ENCODE measurements around the gene CMSS1. TPM values are rescaled to one million over a fixed set of nuclear protein-coding genes. Genes with fewer than 3 reads are reported as not detected.

CMSS1 gene
- polyA plus RNA-seq, 2 of the 4 experiments (the other 2 are of a cell fraction), result 61.1 to 62.9 TPM

DNA sequence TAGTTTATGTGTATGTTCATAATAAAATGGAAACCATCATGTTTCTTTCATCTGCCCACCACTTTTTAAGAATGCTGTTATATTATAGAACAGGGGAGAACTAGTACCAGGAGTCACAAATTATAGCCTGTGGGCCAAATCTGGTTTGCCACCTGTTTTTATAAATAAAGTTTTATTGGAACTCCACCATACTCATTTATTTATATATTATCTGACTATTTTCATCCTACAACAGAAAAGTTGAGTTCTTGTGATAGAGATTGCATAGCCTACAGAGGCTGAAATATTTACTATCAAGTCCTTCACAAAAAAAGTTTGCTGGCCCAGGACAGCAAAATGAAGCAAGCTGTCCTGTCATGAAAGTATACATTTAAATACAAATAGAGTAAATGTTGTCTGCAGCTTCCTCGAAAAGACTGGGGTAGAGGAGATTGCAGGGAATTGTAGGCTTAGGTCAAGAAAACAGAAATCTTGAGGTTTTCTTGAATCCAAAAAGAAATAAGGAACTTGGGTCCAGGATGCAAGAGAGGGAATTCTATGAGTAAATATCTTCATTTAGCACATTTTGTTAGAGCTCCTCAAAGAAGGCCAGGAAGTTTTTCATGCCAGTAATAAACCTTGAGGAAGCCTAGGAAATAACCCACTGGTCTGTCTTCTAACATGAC, 255.5 kb downstream of the CMSS1 start (continued):
- TF ChIP-seq, protein P1, sequence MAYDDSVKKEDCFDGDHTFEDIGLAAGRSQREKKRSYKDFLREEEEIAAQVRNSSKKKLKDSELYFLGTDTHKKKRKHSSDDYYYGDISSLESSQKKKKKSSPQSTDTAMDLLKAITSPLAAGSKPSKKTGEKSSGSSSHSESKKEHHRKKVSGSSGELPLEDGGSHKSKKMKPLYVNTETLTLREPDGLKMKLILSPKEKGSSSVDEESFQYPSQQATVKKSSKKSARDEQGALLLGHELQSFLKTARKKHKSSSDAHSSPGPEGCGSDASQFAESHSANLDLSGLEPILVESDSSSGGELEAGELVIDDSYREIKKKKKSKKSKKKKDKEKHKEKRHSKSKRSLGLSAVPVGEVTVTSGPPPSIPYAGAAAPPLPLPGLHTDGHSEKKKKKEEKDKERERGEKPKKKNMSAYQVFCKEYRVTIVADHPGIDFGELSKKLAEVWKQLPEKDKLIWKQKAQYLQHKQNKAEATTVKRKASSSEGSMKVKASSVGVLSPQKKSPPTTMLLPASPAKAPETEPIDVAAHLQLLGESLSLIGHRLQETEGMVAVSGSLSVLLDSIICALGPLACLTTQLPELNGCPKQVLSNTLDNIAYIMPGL (CRISPR knock-in tag; IDR thresholded peaks at IDR 0.05; ENCODE audit: borderline replicate concordance), result no peak

DNA sequence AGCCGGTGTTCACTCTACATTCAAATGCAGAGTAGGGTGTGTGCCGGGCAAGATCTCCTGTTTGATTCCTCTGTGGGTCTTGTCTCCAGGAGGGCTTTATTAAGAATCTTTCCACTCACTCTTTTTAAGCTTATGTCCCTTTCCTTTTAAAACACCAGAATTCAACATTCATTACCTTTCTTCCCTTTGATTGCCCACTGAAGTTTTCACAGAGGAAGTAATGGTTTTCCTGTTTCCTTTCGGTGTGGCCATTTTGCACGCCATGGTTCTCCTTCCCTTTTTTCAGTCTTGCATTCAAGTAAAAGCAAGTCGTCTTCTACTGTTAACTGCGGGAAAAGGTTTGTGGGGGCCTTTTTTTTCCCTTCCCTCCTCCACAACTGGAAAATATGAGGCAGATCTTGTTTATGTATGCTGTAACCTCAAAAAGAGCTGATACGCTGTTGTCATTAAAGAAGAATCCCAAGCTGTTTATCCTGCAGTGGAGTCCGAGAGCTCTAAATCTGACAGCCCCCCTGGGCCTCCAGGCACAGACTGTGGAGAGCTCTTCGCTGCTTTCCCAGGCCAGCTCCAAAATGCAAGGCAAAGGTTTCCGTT, 256.1 kb downstream of the CMSS1 start:
- Histone ChIP-seq H3K4me3 (no peak overlapping the region), H3K4me2 (no peak overlapping the region), H3K9me3 (peaks cover 7% of the 10 kb centered on the region; the same call in 2 of the 3 replicates), H3K4me1 (peaks cover 13% of the 10 kb centered on the region; the same call in 2 of the 3 replicates), H3K27ac (no peak overlapping the region)
- no peak for TF ChIP-seq EP300 (IDR thresholded peaks at IDR 0.05)
- TF ChIP-seq, protein P2, sequence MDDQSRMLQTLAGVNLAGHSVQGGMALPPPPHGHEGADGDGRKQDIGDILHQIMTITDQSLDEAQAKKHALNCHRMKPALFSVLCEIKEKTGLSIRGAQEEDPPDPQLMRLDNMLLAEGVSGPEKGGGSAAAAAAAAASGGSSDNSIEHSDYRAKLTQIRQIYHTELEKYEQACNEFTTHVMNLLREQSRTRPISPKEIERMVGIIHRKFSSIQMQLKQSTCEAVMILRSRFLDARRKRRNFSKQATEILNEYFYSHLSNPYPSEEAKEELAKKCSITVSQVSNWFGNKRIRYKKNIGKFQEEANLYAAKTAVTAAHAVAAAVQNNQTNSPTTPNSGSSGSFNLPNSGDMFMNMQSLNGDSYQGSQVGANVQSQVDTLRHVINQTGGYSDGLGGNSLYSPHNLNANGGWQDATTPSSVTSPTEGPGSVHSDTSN (IDR thresholded peaks at IDR 0.05), result no peak
- no peak for TF ChIP-seq HEYL (CRISPR knock-in tag; IDR thresholded peaks at IDR 0.05)
- no peak for TF ChIP-seq RNF2 (IDR thresholded peaks at IDR 0.05; ENCODE audit: borderline replicate concordance, low read depth)
- no peak for TF ChIP-seq TP53 (CRISPR knock-in tag; IDR thresholded peaks at IDR 0.05)
- no peak for TF ChIP-seq POLR2A (IDR thresholded peaks at IDR 0.05; ENCODE audit: low read length)
- no peak for TF ChIP-seq GATA3 (IDR thresholded peaks at IDR 0.05; ENCODE audit: borderline replicate concordance)
- TF ChIP-seq, protein P3, sequence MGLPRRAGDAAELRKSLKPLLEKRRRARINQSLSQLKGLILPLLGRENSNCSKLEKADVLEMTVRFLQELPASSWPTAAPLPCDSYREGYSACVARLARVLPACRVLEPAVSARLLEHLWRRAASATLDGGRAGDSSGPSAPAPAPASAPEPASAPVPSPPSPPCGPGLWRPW (IDR thresholded peaks at IDR 0.05), result no peak
- TF ChIP-seq, protein P4, sequence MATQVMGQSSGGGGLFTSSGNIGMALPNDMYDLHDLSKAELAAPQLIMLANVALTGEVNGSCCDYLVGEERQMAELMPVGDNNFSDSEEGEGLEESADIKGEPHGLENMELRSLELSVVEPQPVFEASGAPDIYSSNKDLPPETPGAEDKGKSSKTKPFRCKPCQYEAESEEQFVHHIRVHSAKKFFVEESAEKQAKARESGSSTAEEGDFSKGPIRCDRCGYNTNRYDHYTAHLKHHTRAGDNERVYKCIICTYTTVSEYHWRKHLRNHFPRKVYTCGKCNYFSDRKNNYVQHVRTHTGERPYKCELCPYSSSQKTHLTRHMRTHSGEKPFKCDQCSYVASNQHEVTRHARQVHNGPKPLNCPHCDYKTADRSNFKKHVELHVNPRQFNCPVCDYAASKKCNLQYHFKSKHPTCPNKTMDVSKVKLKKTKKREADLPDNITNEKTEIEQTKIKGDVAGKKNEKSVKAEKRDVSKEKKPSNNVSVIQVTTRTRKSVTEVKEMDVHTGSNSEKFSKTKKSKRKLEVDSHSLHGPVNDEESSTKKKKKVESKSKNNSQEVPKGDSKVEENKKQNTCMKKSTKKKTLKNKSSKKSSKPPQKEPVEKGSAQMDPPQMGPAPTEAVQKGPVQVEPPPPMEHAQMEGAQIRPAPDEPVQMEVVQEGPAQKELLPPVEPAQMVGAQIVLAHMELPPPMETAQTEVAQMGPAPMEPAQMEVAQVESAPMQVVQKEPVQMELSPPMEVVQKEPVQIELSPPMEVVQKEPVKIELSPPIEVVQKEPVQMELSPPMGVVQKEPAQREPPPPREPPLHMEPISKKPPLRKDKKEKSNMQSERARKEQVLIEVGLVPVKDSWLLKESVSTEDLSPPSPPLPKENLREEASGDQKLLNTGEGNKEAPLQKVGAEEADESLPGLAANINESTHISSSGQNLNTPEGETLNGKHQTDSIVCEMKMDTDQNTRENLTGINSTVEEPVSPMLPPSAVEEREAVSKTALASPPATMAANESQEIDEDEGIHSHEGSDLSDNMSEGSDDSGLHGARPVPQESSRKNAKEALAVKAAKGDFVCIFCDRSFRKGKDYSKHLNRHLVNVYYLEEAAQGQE (IDR thresholded peaks at IDR 0.05), result no peak
- no peak for TF ChIP-seq BHLHE40 (IDR thresholded peaks at IDR 0.05; ENCODE audit: low read depth, low read length)
- ChIA-PET POLR2A (no interaction called here), CTCF (interaction anchor here (0.6 to 1.3 kb wide), 4 partner anchors 12 to 230 kb away, joined by 3 to 4 read pairs (median 3); no protein-coding TSS in a partner anchor)
- no peak for DNase-seq (ENCODE audit: low read depth in 1 of 2, low spot score in 1 of 2)
- no peak for ATAC-seq
- FAIRE-seq, result no peak
- 96% methylated on average over 10 of the region's 10 CpGs for WGBS (ENCODE audit: missing lambda C conversion rate)

DNA sequence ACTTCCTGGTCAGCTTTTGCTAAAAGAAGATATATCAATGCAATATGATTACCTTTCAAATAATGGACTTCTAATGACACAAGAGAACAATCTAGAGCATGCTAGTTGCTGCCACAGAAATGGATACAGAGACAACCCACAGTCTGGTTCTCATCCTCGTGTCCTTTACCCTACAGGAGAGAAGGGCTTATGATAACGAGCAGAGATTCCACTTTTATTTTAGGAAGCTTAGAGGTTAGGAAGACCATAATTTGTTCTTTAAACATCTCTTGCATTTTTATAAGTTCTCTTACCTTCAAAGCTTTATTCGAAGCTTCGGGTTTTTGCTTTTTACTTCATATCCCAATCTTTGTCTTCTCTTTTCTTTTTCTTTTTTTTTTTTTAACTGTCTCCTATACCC, 257.5 kb downstream of the CMSS1 start:
- Histone ChIP-seq H3K4me1 (peaks cover 14% of the 10 kb centered on the region; the same call in 2 of the 3 replicates), H3K4me3 (no peak overlapping the region), H3K9me3 (no peaks in the 10 kb centered on the region), H3K27ac (no peak overlapping the region), H3K4me2 (no peak overlapping the region)
- DNase-seq (ENCODE audit: low read depth in 1 of 2, low spot score in 1 of 2) (no peak), FAIRE-seq (no peak), ATAC-seq (no peak)
- WGBS (ENCODE audit: missing lambda C conversion rate), result 90% methylated on average over 4 of the region's 4 CpGs
- POLR2A ChIA-PET, result no interaction called here
- CTCF ChIA-PET, result interaction anchor here (0.6 to 1.3 kb wide), 4 partner anchors 10 to 243 kb away, joined by 3 to 4 read pairs (median 3); no protein-coding TSS in a partner anchor
- TF ChIP-seq KDM5A (IDR thresholded peaks at IDR 0.05) (no peak), HOXB5 (CRISPR knock-in tag; IDR thresholded peaks at IDR 0.05) (no peak), RAD21 (conservative IDR thresholded peaks at IDR 0.05 in 1 of 2, IDR thresholded peaks at IDR 0.05 in 1 of 2) (no peak), ZFP36 (IDR thresholded peaks at IDR 0.05; ENCODE audit: borderline replicate concordance, partially characterized antibody) (no peak), BHLHE40 (IDR thresholded peaks at IDR 0.05; ENCODE audit: low read depth, low read length) (no peak), HOXA7 (CRISPR knock-in tag; IDR thresholded peaks at IDR 0.05) (no peak), RARB (CRISPR knock-in tag; IDR thresholded peaks at IDR 0.05) (no peak), KDM1A (IDR thresholded peaks at IDR 0.05; ENCODE audit: low read depth) (no peak), TP53 (CRISPR knock-in tag; IDR thresholded peaks at IDR 0.05) (no peak), ZSCAN20 (CRISPR knock-in tag; IDR thresholded peaks at IDR 0.05) (no peak), EHMT2 (IDR thresholded peaks at IDR 0.05; ENCODE audit: low read depth) (no peak), ZC3H11A (IDR thresholded peaks at IDR 0.05) (no peak), FOSB (CRISPR knock-in tag; IDR thresholded peaks at IDR 0.05) (no peak)
- TF ChIP-seq, protein P4 (IDR thresholded peaks at IDR 0.05), result no peak
- TF ChIP-seq, protein P3 (IDR thresholded peaks at IDR 0.05), result no peak

Data from A549 (cell line).